ENCODE measurements around the gene NRG2.

NRG2 gene

DNA sequence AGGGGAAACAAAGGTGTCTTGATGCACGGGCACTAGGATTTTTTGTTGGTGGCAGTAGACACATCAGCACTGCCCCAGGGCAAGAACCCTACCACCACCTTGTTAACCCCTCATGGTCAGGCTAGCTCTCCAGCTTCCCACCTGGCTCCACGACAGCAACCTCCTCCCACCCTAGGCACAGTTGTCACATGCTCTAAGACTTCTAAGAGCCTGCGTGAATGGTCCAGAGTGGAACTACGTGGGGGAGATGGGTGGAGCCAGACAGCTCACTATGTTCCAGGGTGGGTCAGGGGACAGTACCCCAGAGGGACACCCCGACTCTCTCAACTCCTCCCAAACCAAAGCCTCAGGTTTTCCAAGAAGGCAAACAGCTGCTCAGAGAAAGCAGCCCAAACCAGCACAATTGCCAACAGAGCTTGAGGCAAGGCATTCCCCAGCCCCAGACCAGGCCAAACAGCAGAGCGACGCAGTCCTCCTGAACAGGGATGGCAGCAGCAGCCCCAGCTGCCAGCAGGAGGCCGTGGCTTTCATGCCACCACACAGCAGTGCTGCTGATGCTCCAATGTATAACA, 78.0 kb downstream of the NRG2 start:
- H3K27ac ChIP-seq, result no peak overlapping the region
- no peak overlapping the region for H3K9ac ChIP-seq
- H3K9me3 ChIP-seq, result no peaks in the 10 kb centered on the region
- H3K27me3 ChIP-seq, result no peaks in the 10 kb centered on the region
- no peaks in the 10 kb centered on the region for H3K4me1 ChIP-seq
- no peak overlapping the region for H3K4me3 ChIP-seq
- TF ChIP-seq Cebpa-rat (IDR thresholded peaks at IDR 0.05), result no peak
- H3K36me3 ChIP-seq, result no peaks in the 10 kb centered on the region
- H4K20me1 ChIP-seq, result no peaks in the 10 kb centered on the region
- no peak overlapping the region for H3K4me2 ChIP-seq

DNA sequence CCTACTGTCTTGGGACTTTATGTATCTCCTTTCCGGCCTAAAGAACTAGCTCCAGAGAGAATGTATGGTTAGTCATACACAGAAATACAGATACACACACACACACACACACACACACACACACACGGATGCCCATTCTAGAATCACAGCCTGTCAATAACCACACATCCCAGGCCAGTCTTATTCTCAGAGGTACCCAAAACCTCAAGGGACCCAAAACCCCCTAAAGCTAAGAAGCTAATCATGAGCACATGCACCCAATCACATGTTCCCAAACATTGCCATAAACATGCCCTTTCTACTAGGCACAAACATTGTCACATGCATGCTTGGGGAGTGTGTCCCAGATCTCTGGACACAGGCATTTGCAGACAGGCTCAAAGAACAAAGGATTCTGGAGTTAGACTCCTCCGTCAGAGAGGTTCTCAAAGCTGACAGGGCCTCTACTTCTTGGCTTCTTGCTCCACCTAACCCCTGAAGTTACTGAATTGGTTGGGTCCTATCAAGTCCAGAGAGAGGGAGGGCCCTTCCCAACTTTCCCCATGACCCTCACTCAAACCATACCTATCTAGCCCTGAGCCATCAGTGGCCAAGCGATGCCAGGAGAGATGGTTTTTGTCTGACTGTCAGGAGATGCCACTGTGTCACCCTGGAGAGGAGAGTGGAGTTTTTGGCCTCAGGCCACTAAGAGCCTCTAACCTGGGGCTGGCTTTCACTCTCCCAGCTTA, 78.7 kb downstream of the NRG2 start:
- H3K4me1 ChIP-seq, result no peaks in the 10 kb centered on the region
- H3K9me3 ChIP-seq, result no peaks in the 10 kb centered on the region
- H3K27ac ChIP-seq, result no peak overlapping the region
- no peaks in the 10 kb centered on the region for H3K36me3 ChIP-seq
- no peaks in the 10 kb centered on the region for H3K27me3 ChIP-seq
- H3K4me2 ChIP-seq, result no peak overlapping the region
- H4K20me1 ChIP-seq, result no peaks in the 10 kb centered on the region
- H3K9ac ChIP-seq, result no peak overlapping the region
- H3K4me3 ChIP-seq, result no peak overlapping the region
- TF ChIP-seq Cebpa-rat (IDR thresholded peaks at IDR 0.05), result no peak

DNA sequence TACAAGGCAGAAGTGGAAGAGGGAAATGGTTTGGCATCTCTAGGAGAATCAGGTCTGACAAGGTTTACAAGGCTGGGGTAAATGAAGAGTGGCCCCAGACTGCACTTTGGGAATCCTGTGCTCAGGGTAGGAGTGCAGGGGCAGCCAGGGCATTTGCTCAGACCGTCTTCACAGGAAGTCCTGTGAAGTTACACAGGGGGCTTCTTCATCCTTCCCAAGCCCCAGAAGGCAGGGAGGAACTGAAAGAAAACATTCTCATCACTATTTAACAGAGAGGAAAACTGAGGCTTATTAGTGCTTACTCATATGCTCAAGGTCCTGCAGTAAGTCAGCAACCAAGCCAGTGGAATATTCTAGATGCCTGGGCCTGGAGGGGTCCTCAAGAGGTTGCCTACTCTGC, 80.7 kb downstream of the NRG2 start:
- no peaks in the 10 kb centered on the region for H3K36me3 ChIP-seq
- no peaks in the 10 kb centered on the region for H3K4me1 ChIP-seq
- H3K9ac ChIP-seq, result no peak overlapping the region
- TF ChIP-seq Cebpa-rat (IDR thresholded peaks at IDR 0.05), result no peak
- no peaks in the 10 kb centered on the region for H4K20me1 ChIP-seq
- no peak overlapping the region for H3K27ac ChIP-seq
- no peak overlapping the region for H3K4me3 ChIP-seq
- H3K4me2 ChIP-seq, result no peak overlapping the region
- no peaks in the 10 kb centered on the region for H3K27me3 ChIP-seq
- no peaks in the 10 kb centered on the region for H3K9me3 ChIP-seq

DNA sequence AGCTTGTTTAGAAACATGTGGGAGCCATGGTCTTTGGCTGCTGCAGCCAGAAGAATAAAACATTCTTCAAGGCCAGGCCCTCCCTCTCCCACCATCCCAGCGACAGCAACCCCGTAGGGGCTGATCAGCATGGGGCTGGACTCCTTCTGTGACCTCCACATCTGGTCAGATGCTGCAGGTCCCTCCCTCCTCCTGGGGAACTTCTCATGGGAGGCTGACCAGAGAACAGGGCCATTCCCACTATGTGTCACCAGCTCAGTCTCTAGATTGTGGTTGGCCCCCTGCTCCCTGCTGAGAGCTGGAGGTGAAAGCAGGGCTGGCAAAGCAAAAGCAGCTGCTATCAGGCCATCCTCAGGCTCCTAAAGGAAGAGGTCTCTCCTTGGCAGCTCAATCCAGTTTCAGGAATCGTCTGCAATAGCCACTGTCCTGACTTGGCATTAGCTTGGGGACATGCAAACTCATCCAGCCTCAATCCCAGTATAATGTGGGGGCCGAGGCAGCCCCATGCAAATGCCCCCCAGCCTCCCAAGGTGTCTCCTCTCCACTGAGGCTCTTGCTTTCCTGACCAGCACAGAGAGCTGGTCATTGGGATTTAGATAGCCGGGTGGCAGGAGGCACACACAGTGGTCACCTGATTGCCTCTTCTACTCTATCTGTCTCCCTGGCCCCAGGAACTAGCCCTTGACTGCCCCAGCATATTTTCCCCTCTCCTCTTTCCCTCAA, 81.5 kb downstream of the NRG2 start:
- Histone ChIP-seq H4K20me1 (no peaks in the 10 kb centered on the region), H3K27ac (no peak overlapping the region), H3K4me3 (no peak overlapping the region), H3K4me2 (no peak overlapping the region), H3K4me1 (no peaks in the 10 kb centered on the region), H3K9ac (no peak overlapping the region), H3K36me3 (no peaks in the 10 kb centered on the region), H3K9me3 (no peaks in the 10 kb centered on the region), H3K27me3 (no peaks in the 10 kb centered on the region)
- TF ChIP-seq Cebpa-rat (IDR thresholded peaks at IDR 0.05), result no peak

DNA sequence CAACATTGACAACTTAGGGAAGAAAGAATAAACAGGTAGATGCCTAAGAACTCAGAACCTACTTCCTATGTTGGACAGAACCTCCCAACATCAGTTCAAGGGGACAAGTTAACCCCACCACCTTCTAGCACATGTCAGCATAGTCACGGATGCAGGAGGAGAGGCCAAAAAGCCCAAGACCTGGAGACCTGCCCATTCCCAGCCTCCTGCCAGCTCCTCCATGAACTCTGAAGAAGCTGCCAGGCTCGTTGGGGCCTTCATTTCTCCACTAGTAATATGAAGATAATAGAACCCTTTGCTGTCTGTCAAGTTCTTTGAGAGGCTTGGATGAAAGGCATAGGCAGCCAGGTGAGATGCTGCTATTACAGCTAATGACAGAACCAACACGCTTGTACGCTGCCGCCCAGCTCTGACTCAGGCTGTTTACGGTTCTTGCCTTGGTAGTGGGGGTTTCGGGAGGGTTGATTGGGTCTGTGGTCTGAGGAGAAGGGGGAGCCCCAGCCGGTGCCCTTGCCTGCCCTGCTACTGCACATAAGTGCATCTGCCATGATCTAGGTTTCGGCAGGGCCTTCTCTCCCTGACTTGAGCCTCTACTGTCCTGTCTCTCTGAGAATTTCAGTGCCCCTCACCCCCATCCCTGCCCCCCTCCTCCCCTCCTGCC, 82.2 kb downstream of the NRG2 start:
- Histone ChIP-seq H3K9me3 (no peaks in the 10 kb centered on the region), H3K9ac (no peak overlapping the region), H3K4me2 (no peak overlapping the region), H3K27me3 (no peaks in the 10 kb centered on the region), H3K4me1 (no peaks in the 10 kb centered on the region), H4K20me1 (no peaks in the 10 kb centered on the region), H3K4me3 (no peak overlapping the region), H3K36me3 (no peaks in the 10 kb centered on the region), H3K27ac (no peak overlapping the region)
- TF ChIP-seq Cebpa-rat (IDR thresholded peaks at IDR 0.05), result no peak

DNA sequence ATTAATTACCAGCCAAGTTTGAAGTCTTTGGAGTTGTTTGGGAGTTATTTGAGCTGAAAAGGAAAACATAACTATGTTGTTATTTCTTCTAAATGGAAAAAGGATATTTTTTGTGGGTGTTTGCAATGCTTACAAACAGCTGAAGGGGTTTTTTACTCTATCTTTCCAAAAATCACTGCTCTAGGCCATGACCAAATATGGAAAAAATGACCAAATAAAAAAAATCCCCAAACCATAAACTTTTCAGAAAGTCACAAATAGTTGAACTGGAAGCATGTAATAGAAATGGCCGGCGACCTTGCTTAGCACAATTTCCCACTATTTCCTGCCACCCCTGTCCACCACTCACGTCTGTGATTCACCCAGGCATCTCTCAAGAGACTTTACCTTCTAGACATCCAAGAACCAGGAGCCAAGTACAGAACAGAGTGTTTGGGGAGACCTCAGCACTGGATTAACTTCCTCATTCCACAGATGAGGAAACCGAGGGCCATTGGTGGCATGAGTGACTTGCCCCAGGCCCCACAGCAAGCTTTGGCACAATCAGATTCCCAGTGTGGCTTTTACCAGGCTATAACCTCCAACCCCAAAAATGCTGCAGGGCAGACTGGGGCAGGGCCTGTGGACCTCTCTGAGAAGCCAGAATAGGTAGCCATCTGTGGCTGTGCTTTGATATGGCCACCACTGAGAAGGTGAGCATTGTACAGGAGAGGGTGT, 84.5 kb downstream of the NRG2 start:
- H3K9me3 ChIP-seq, result no peaks in the 10 kb centered on the region
- H3K4me1 ChIP-seq, result no peaks in the 10 kb centered on the region
- no peak overlapping the region for H3K4me3 ChIP-seq
- H4K20me1 ChIP-seq, result no peaks in the 10 kb centered on the region
- H3K9ac ChIP-seq, result no peak overlapping the region
- H3K36me3 ChIP-seq, result no peaks in the 10 kb centered on the region
- TF ChIP-seq Cebpa-rat (IDR thresholded peaks at IDR 0.05), result no peak
- no peak overlapping the region for H3K27ac ChIP-seq
- H3K4me2 ChIP-seq, result no peak overlapping the region
- H3K27me3 ChIP-seq, result no peaks in the 10 kb centered on the region

DNA sequence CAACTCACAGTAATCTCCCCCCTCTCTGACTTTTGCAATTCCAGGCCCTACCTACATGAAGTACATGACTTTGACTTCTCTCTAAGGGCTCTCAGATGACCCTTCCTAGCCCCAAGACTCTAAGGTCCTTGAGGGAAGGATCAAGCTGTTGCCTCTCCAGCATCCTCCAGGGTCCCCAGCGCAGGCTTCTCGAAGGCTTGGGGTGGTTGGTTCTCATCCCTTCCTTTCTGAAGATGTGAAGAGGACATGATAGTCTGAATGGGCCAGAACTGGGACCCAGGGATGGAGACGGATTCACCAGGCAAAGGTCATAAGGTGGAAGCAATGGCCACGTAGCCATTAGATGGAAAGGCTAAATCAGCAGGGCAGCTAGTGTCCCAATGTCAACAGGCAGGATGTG, 86.8 kb downstream of the NRG2 start:
- no peak overlapping the region for H3K27ac ChIP-seq
- no peak overlapping the region for H3K4me2 ChIP-seq
- no peaks in the 10 kb centered on the region for H3K36me3 ChIP-seq
- no peaks in the 10 kb centered on the region for H4K20me1 ChIP-seq
- H3K4me1 ChIP-seq, result peaks cover 5% of the 10 kb centered on the region
- H3K9me3 ChIP-seq, result no peaks in the 10 kb centered on the region
- H3K4me3 ChIP-seq, result no peak overlapping the region
- no peak overlapping the region for H3K9ac ChIP-seq
- no peak for TF ChIP-seq Cebpa-rat (IDR thresholded peaks at IDR 0.05)
- no peaks in the 10 kb centered on the region for H3K27me3 ChIP-seq

DNA sequence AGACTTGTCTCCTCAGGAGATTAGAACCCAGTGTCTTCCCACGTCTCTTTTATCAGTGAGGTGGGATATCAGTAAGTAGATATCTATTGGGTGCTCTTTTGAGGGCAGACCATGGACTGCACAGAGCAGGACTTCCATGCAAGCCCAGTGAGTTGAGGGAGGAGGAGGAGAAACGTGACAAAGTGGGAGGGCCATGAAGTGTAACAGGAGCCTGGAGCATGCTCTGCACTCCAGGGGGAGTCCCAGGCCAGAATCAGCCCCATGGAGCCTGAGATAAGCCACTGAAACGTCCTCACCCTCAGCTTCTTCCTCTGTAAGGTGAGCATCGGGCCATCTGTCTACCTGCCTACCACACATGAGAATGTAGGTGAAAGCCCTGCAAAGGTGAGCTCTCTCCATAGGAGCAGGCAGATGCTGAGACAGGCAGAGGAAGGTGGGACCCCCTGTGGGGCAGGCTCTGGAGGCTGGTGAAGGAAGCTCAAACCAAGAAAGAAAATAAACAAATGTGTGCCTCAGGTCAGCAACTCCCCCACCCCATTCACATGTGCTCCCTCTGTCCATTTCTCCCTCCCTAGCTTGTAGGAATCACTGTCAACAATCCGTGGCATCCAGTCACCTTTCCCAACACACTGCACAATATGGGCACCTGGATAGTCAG, 87.4 kb downstream of the NRG2 start:
- no peaks in the 10 kb centered on the region for H3K9me3 ChIP-seq
- H3K4me1 ChIP-seq, result peaks cover 7% of the 10 kb centered on the region
- no peaks in the 10 kb centered on the region for H4K20me1 ChIP-seq
- no peak overlapping the region for H3K9ac ChIP-seq
- no peak overlapping the region for H3K4me2 ChIP-seq
- no peaks in the 10 kb centered on the region for H3K36me3 ChIP-seq
- no peak overlapping the region for H3K27ac ChIP-seq
- no peak for TF ChIP-seq Cebpa-rat (IDR thresholded peaks at IDR 0.05)
- no peaks in the 10 kb centered on the region for H3K27me3 ChIP-seq
- H3K4me3 ChIP-seq, result no peak overlapping the region

DNA sequence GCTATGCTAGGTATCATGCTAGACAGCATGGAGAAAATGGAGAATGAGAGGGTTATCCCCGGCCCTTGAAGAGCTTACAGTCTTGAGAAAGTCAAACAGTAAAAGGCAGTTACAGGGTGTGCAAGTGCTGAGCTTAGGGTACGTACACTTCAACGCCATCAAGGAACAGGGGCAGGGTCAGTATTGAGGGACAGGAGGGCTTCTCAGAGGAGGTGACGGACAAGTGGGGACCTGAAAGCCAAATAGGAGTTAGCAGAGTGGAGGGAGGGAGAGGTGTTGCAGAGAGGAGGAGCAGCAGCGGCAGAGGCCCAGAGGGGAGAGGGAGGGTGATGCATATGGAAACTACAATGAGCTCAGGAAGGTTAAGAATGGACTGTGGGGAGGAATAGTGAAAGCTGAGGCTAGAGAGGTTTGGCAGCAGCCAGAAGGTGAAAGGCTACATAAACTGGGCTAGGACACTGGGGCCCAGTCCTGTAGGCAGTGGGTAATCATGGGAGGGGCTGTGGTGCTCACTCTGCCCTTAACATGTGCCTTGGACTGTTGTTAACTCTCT, 88.0 kb downstream of the NRG2 start:
- H3K4me3 ChIP-seq, result no peak overlapping the region
- no peak overlapping the region for H3K4me2 ChIP-seq
- H3K27ac ChIP-seq, result no peak overlapping the region
- H3K9ac ChIP-seq, result no peak overlapping the region
- no peaks in the 10 kb centered on the region for H3K9me3 ChIP-seq
- no peaks in the 10 kb centered on the region for H3K27me3 ChIP-seq
- TF ChIP-seq Cebpa-rat (IDR thresholded peaks at IDR 0.05), result no peak
- H4K20me1 ChIP-seq, result no peaks in the 10 kb centered on the region
- H3K36me3 ChIP-seq, result no peaks in the 10 kb centered on the region
- H3K4me1 ChIP-seq, result peaks cover 7% of the 10 kb centered on the region

All from BLaER1 (cell line).